H1 (cell line): ENCODE data around the gene GNAI1. TPM values are rescaled to one million over a fixed set of nuclear protein-coding genes. Genes with fewer than 3 reads are reported as not detected.

Source experiments
- CTCF ChIA-PET: fragments of 300-600 bp; sonication (Branson Sonifier 250); formaldehyde crosslinking; loops from one replicate; lab custom pipeline; 2021; ENCODE audit not compliant: partially characterized antibody; lab: Charles Lee
- POLR2A ChIA-PET: fragments of 300-600 bp; sonication (Branson Sonifier 250); formaldehyde crosslinking; loops from one replicate; lab custom pipeline; 2021; ENCODE audit warnings: inconsistent platforms; ENCODE audit not compliant: partially characterized antibody; lab: Charles Lee
- DNase-seq, 2 experiments: peaks; one replicate each; pipeline versions ENCODE4 v3.0.0 to v3.0.0-alpha.2; 2010 to 2022; ENCODE audit warnings: low spot score in 2 of 2, low read depth in 1 of 2, mixed read lengths in 1 of 2
- FAIRE-seq: peaks from 2 replicates; lab custom pipeline; 2011; peaks lifted over from hg19 to GRCh38; lab: Jason Lieb, UNC
- H2AFZ ChIP-seq: 2 replicates; pipeline ENCODE4 v1.8.1; 2012; ENCODE audit warnings: low read length, inconsistent platforms
- H2AK5ac ChIP-seq: 2 replicates; pipeline ENCODE4 v1.6.1; 2013; ENCODE audit warnings: low read depth, low read length
- H2BK120ac ChIP-seq: replicated peaks from 2 replicates; pipeline ENCODE3; 2013; ENCODE audit warnings: low read depth, low read length, inconsistent platforms
- H2BK12ac ChIP-seq: 2 replicates; pipeline ENCODE4 v1.6.1; 2013; ENCODE audit warnings: low read depth, low read length
- H2BK15ac ChIP-seq: 2 replicates; pipeline ENCODE4 v1.6.1; 2013; ENCODE audit warnings: low read length
- H2BK20ac ChIP-seq: 2 replicates; pipeline ENCODE4 v1.6.1; 2013; ENCODE audit warnings: low read length
- H2BK5ac ChIP-seq: 2 replicates; pipeline ENCODE4 v1.6.1; 2013; ENCODE audit warnings: low read depth, low read length
- H3K14ac ChIP-seq: 2 replicates; pipeline ENCODE4 v1.6.1; 2013; ENCODE audit warnings: inconsistent platforms; ENCODE audit not compliant: insufficient read length
- H3K18ac ChIP-seq: 2 replicates; pipeline ENCODE4 v1.6.1; 2013; ENCODE audit warnings: low read length; ENCODE audit errors: extremely low read depth
- H3K23ac ChIP-seq: 2 replicates; pipeline ENCODE4 v1.6.1; 2013; ENCODE audit warnings: inconsistent platforms; ENCODE audit not compliant: insufficient read length
- H3K23me2 ChIP-seq: 2 replicates; pipeline ENCODE4 v1.6.1; 2013; ENCODE audit warnings: low read depth, low read length
- H3K27ac ChIP-seq: 2 replicates; pipeline ENCODE4 v1.6.1; 2011; ENCODE audit warnings: low read depth, low read length, inconsistent platforms
- H3K27me3 ChIP-seq, 4 experiments: replicated peaks in 1 of 4; 1 replicate in 1 of 4; 2 replicates in 3 of 4; pipeline versions ENCODE4 v1.6.1 to v1.8.1; 2011 to 2013; ENCODE audit warnings: low read length in 3 of 4, mild to moderate bottlenecking in 3 of 4, inconsistent platforms in 2 of 4, mixed read lengths in 2 of 4, moderate library complexity in 1 of 4; ENCODE audit not compliant: control insufficient read depth in 3 of 4, insufficient read depth in 3 of 4; ENCODE audit errors: extremely low read depth in 1 of 4
- H3K36me3 ChIP-seq, 4 experiments: 2 replicates each; pipeline versions ENCODE4 v1.6.1 to v1.8.1; 2011 to 2013; ENCODE audit warnings: mild to moderate bottlenecking in 4 of 4, low read length in 3 of 4, moderate library complexity in 2 of 4, control low read depth in 1 of 4, inconsistent platforms in 1 of 4; ENCODE audit not compliant: insufficient read depth in 4 of 4, control insufficient read depth in 2 of 4
- H3K4ac ChIP-seq: replicated peaks from 2 replicates; pipeline ENCODE3; 2013; ENCODE audit warnings: low read length, low read depth, mixed read lengths, inconsistent platforms; ENCODE audit not compliant: insufficient read length
- H3K4me1 ChIP-seq, 4 experiments: replicated peaks in 1 of 4; 1 replicate in 1 of 4; 2 replicates in 3 of 4; pipeline versions ENCODE4 v1.6.1 to v1.8.1; 2011 to 2013; ENCODE audit warnings: low read length in 3 of 4, inconsistent platforms in 2 of 4, mixed read lengths in 1 of 4; ENCODE audit not compliant: insufficient read depth in 4 of 4, control insufficient read depth in 3 of 4
- H3K4me2 ChIP-seq, 2 experiments: 2 replicates each; pipeline versions ENCODE4 v1.6.1 to v1.8.1; 2011 to 2013; ENCODE audit warnings: low read depth in 2 of 2, low read length in 2 of 2, control low read depth in 1 of 2, inconsistent platforms in 1 of 2, mild to moderate bottlenecking in 1 of 2; ENCODE audit not compliant: insufficient read depth in 1 of 2
- H3K4me3 ChIP-seq, 4 experiments: fragments of 200-600, 300-600 bp in 1 of 4; sonication (generic), shearing (Covaris generic), sonication (Bioruptor Twin) in 1 of 4; 2 replicates each; pipeline versions ENCODE4 v1.5.1 to v1.8.1; 2011 to 2016; ENCODE audit warnings: low read length in 4 of 4, low read depth in 3 of 4, control low read depth in 2 of 4, inconsistent platforms in 2 of 4, mild to moderate bottlenecking in 2 of 4, mixed read lengths in 1 of 4, moderate library complexity in 1 of 4; ENCODE audit not compliant: insufficient read depth in 2 of 4; ENCODE audit errors: extremely low read depth in 1 of 4
- H3K56ac ChIP-seq: replicated peaks from 2 replicates; pipeline ENCODE3; 2013; ENCODE audit warnings: low read depth, mild to moderate bottlenecking, mixed read lengths, low read length, inconsistent platforms; ENCODE audit not compliant: insufficient read length
- H3K79me1 ChIP-seq: 2 replicates; pipeline ENCODE4 v1.6.1; 2013; ENCODE audit warnings: low read depth, low read length, control low read depth
- H3K79me2 ChIP-seq, 2 experiments: 2 replicates each; pipeline versions ENCODE4 v1.6.1 to v1.8.1; 2012 to 2013; ENCODE audit warnings: low read length in 2 of 2, mild to moderate bottlenecking in 2 of 2, inconsistent platforms in 1 of 2; ENCODE audit not compliant: insufficient read depth in 2 of 2, control insufficient read depth in 1 of 2
- H3K9ac ChIP-seq, 4 experiments: replicated peaks in 1 of 4; 1 replicate in 1 of 4; 2 replicates in 3 of 4; pipeline versions ENCODE4 v1.6.1 to v1.8.1; 2011 to 2013; ENCODE audit warnings: low read depth in 3 of 4, low read length in 3 of 4, control low read depth in 2 of 4, mild to moderate bottlenecking in 2 of 4, moderate library complexity in 2 of 4, inconsistent platforms in 1 of 4; ENCODE audit errors: extremely low read depth in 1 of 4
- H3K9me3 ChIP-seq, 2 experiments: 2 replicates each; pipeline versions ENCODE4 v1.6.1 to v1.8.1; 2012 to 2013; ENCODE audit warnings: mild to moderate bottlenecking in 2 of 2, moderate library complexity in 2 of 2, control low read depth in 1 of 2, inconsistent platforms in 1 of 2, low read depth in 1 of 2, low read length in 1 of 2, mixed read lengths in 1 of 2; ENCODE audit not compliant: insufficient read depth in 2 of 2
- H4K20me1 ChIP-seq, 2 experiments: replicated peaks in 1 of 2; 2 replicates each; pipeline versions ENCODE3 to v1.8.1; 2011 to 2013; ENCODE audit warnings: inconsistent platforms in 2 of 2, low read length in 2 of 2, mild to moderate bottlenecking in 1 of 2; ENCODE audit not compliant: insufficient read depth in 2 of 2, control insufficient read depth in 1 of 2
- H4K5ac ChIP-seq: 2 replicates; pipeline ENCODE4 v1.6.1; 2013; ENCODE audit warnings: low read length, low read depth, mixed read lengths, inconsistent platforms; ENCODE audit not compliant: insufficient read length
- H4K8ac ChIP-seq: 2 replicates; pipeline ENCODE4 v1.8.0; 2013; ENCODE audit warnings: mild to moderate bottlenecking, moderate library complexity, low read length, inconsistent platforms; ENCODE audit not compliant: insufficient read depth; ENCODE audit errors: extremely low read depth
- H4K91ac ChIP-seq: replicated peaks from 2 replicates; pipeline ENCODE3; 2013; ENCODE audit warnings: low read length, mixed read lengths, inconsistent platforms; ENCODE audit not compliant: insufficient read length
- ATF3 ChIP-seq: IDR thresholded peaks from 2 replicates; pipeline ENCODE4 v1.6.1; 2011; ENCODE audit warnings: low read depth, mild to moderate bottlenecking, low read length; ENCODE audit not compliant: insufficient read depth
- EGR1 ChIP-seq: IDR thresholded peaks from 2 replicates; pipeline ENCODE4 v1.6.1; 2011; ENCODE audit warnings: low read depth, low read length, borderline replicate concordance
- JUN ChIP-seq: IDR thresholded peaks from 2 replicates; pipeline ENCODE4 v1.6.1; 2011; ENCODE audit warnings: low read depth, mild to moderate bottlenecking, improper control_type of control experiment, low read length
- TAF7 ChIP-seq: optimal IDR thresholded peaks from 2 replicates; pipeline ENCODE3; 2011; ENCODE audit warnings: low read depth, mild to moderate bottlenecking, inconsistent platforms, low read length, moderate library complexity, borderline replicate concordance
- WGBS, 2 experiments: shearing (Covaris generic) in 1 of 2; methylation state at CpG; one replicate each; pipeline versions ENCODE4 v1.1.6 to v1.1.7; 2013 to 2015; ENCODE audit warnings: low lambda C conversion rate in 2 of 2, mixed read lengths in 2 of 2, inconsistent platforms in 1 of 2, low coverage in 1 of 2, missing lambda C conversion rate in 1 of 2; ENCODE audit not compliant: insufficient replicate concordance in 2 of 2, insufficient coverage in 1 of 2, insufficient read length in 1 of 2; ENCODE audit errors: extremely low coverage in 1 of 2, missing lambda C conversion rate in 1 of 2; 5-methylcytosine and 5-hydroxymethylcytosine counted together
- polyA plus RNA-seq, 7 experiments: library from polyadenylated mRNA; depleted of rRNA in 3 of 7; stranded (reverse) in 5 of 7; unstranded in 2 of 7; fragments of >200 nt in 5 of 7; fragments of 200-250 nt in 2 of 7; gene quantifications; 1 replicate in 5 of 7; 2 replicates in 1 of 7; 4 replicates in 1 of 7; pipeline versions ENCODE4 v1.2.1 to v1.2.3, GENCODE V29; 2011 to 2013; ENCODE audit warnings: missing spikeins in 2 of 7, mixed read lengths in 2 of 7
- total RNA-seq: library from RNA; stranded (reverse); fragmentation: NEBNext Ultra II Directional; extraction: Animal tissue kit (Norgen Biotek cat#: 25700); gene quantifications from 2 replicates; pipeline ENCODE4 v1.2.1, GENCODE V29; 2021

The GNAI1 gene
- total and polyA plus RNA-seq, 2 of the 8 experiments (the other 6 are each of a cell fraction or from before 2014, with no cell fraction given), result 8.0 to 29.5 TPM

- TF ChIP-seq ATF3, result no peak
- TF ChIP-seq TAF7, result no peak
- no peak for TF ChIP-seq JUN
- no peak for TF ChIP-seq EGR1
- TF ChIP-seq, all 59 proteins: peak for 0
- no peak overlapping the region for H4K8ac ChIP-seq
- CTCF ChIA-PET, result interaction anchor here (1.3 kb wide), 1 partner anchor 8 kb away, joined by 7 read pairs; no protein-coding TSS in a partner anchor
- H4K91ac ChIP-seq, result no peak overlapping the region
- no peaks in the 10 kb centered on the region for H3K4me1 ChIP-seq
- DNase-seq (no peak), FAIRE-seq (no peak)
- no peak overlapping the region for H4K5ac ChIP-seq
- WGBS, 2 experiments, result 88% methylated on average over 4 of the region's 4 CpGs; no CpG with 5 or more reads in 1 of the 2 experiments
- H3K23me2 ChIP-seq, result no peaks in the 10 kb centered on the region
- no peak overlapping the region for H3K23ac ChIP-seq
- H3K18ac ChIP-seq, result no peak overlapping the region
- H3K27ac ChIP-seq, result no peak overlapping the region
- H3K79me2 ChIP-seq, result no peaks in the 10 kb centered on the region
- no peak overlapping the region for H3K56ac ChIP-seq
- POLR2A ChIA-PET, result no interaction called here
- no peak overlapping the region for H3K14ac ChIP-seq
- H3K4me2 ChIP-seq, result no peak overlapping the region
- H3K4me3 ChIP-seq, result no peak overlapping the region
- no peaks in the 10 kb centered on the region for H3K79me1 ChIP-seq
- peak overlapping the region; percentile 21 for H3K4ac ChIP-seq
- H2AFZ ChIP-seq, result no peak overlapping the region
- H2AK5ac ChIP-seq, result no peak overlapping the region
- H3K9me3 ChIP-seq, result no peaks in the 10 kb centered on the region
- H2BK12ac ChIP-seq, result no peak overlapping the region
- H3K36me3 ChIP-seq, result no peaks in the 10 kb centered on the region
- H3K9ac ChIP-seq, result no peak overlapping the region
- H4K20me1 ChIP-seq, result no peaks in the 10 kb centered on the region
- no peak overlapping the region for H2BK5ac ChIP-seq
- no peak overlapping the region for H2BK120ac ChIP-seq
- no peak overlapping the region for H2BK15ac ChIP-seq
- no peaks in the 10 kb centered on the region for H3K27me3 ChIP-seq
- no peak overlapping the region for H2BK20ac ChIP-seq
Observed at GRCh38 chr7:80232979-80233724, 98.5 kb downstream of the GNAI1 start.
